ENCODE data around the gene SHOC2.

GRCh38 chr10:110876788-110877187, 42.6 kb upstream of the SHOC2 start:
- TF ChIP-seq, protein P1, sequence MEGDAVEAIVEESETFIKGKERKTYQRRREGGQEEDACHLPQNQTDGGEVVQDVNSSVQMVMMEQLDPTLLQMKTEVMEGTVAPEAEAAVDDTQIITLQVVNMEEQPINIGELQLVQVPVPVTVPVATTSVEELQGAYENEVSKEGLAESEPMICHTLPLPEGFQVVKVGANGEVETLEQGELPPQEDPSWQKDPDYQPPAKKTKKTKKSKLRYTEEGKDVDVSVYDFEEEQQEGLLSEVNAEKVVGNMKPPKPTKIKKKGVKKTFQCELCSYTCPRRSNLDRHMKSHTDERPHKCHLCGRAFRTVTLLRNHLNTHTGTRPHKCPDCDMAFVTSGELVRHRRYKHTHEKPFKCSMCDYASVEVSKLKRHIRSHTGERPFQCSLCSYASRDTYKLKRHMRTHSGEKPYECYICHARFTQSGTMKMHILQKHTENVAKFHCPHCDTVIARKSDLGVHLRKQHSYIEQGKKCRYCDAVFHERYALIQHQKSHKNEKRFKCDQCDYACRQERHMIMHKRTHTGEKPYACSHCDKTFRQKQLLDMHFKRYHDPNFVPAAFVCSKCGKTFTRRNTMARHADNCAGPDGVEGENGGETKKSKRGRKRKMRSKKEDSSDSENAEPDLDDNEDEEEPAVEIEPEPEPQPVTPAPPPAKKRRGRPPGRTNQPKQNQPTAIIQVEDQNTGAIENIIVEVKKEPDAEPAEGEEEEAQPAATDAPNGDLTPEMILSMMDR (IDR thresholded peaks at IDR 0.05), result no peak
- no peak for TF ChIP-seq POLR2A (IDR thresholded peaks at IDR 0.05)
